Calu3 (cell line): ENCODE data around the gene NGFR. TPM values are rescaled to one million over a fixed set of nuclear protein-coding genes. Genes with fewer than 3 reads are reported as not detected.

Experiments
- BruUV-seq: library from RNA; stranded (reverse); fragments of 400-500 nt; replicated peaks from 2 replicates; lab custom pipeline; 2021; lab: Mats Ljungman, UMichigan
- CTCF ChIA-PET: fragments of 300-600 bp; sonication (Branson Sonifier 250); formaldehyde crosslinking; loops from one replicate; lab custom pipeline; 2022; ENCODE audit warnings: antibody characterized with exemption; lab: Charles Lee
- DNase-seq: peaks from one replicate; pipeline ENCODE4 v3.0.0; 2022
- H3K27ac Mint-ChIP-seq: one replicate; pipeline ENCODE4 v1.8.0; 2022; ENCODE audit warnings: mixed read lengths; ENCODE audit not compliant: unreplicated experiment
- H3K27me3 Mint-ChIP-seq: one replicate; pipeline ENCODE4 v1.8.0; 2022; ENCODE audit warnings: mixed read lengths; ENCODE audit not compliant: unreplicated experiment
- H3K36me3 Mint-ChIP-seq: one replicate; pipeline ENCODE4 v1.8.0; 2022; ENCODE audit warnings: mild to moderate bottlenecking, moderate library complexity, mixed read lengths; ENCODE audit not compliant: insufficient read depth, unreplicated experiment
- H3K4me1 Mint-ChIP-seq: one replicate; pipeline ENCODE4 v1.8.0; 2022; ENCODE audit warnings: mild to moderate bottlenecking, low read depth, mixed read lengths; ENCODE audit not compliant: unreplicated experiment
- H3K4me3 Mint-ChIP-seq: one replicate; pipeline ENCODE4 v1.8.0; 2022; ENCODE audit warnings: mild to moderate bottlenecking, low read depth, moderate library complexity, mixed read lengths; ENCODE audit not compliant: unreplicated experiment
- H3K9me3 Mint-ChIP-seq: one replicate; pipeline ENCODE4 v1.8.0; 2022; ENCODE audit warnings: low read depth, mixed read lengths; ENCODE audit not compliant: unreplicated experiment
- intact Hi-C: fragments of 100-400 bp; cut with micrococcal nuclease; formaldehyde crosslinking; loops from one replicate; pipeline ENCODE4 v1.10.0; 2022; ENCODE audit not compliant: unreplicated experiment
- total RNA-seq: library from RNA; stranded (reverse); gene quantifications from 2 replicates; pipeline ENCODE4 v1.2.3, GENCODE V29; 2022
- TF ChIP-seq, protein P1 (sequence below): fragments of 200-600 bp; IDR thresholded peaks from one replicate; pipeline ENCODE4 v1.8.0; 2022; ENCODE audit warnings: antibody characterized with exemption; ENCODE audit not compliant: unreplicated experiment

NGFR gene
- total RNA-seq, 1 experiment from 2014 or later, result 0.66 TPM

DNA sequence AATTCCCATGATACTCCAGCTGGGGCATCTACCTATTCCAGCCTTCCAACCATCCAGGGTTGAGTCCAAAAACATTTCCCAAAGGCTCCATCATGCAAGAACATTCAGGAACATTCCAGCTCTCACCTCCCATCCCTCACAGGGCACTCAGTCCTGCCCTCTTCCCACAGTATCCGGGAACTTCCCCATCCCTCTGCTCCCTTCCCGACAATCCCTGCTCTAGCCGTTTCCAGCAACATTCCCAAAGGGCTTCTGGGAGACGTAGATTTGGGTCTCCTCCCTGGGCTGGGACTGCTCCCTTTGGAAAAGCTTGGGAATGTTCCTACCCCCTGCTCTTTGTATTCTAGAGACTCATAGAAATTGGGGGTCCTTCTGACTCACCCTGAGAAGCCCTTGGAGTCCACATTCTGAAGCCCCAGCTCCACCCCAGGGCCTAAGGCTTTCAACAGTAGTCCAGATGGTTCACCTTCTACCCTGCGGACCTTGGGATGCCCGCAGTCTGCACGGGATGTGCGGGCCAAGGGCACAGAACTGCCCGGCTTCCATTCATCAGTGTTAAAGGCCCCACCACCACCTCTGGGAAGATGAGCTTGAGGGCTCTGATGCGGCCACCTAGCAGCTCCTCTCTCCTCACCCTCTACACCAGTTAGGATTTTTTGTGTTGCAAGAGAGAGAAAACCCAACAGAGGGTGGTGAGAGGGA is 25.4 kb downstream of the NGFR start:
- CTCF ChIA-PET, result no interaction called here
- no peaks in the 10 kb centered on the region for H3K9me3 Mint-ChIP-seq
- intact Hi-C loops, result no loop called here
- H3K4me1 Mint-ChIP-seq, result peaks cover 3% of the 10 kb centered on the region
- TF ChIP-seq, protein P1, sequence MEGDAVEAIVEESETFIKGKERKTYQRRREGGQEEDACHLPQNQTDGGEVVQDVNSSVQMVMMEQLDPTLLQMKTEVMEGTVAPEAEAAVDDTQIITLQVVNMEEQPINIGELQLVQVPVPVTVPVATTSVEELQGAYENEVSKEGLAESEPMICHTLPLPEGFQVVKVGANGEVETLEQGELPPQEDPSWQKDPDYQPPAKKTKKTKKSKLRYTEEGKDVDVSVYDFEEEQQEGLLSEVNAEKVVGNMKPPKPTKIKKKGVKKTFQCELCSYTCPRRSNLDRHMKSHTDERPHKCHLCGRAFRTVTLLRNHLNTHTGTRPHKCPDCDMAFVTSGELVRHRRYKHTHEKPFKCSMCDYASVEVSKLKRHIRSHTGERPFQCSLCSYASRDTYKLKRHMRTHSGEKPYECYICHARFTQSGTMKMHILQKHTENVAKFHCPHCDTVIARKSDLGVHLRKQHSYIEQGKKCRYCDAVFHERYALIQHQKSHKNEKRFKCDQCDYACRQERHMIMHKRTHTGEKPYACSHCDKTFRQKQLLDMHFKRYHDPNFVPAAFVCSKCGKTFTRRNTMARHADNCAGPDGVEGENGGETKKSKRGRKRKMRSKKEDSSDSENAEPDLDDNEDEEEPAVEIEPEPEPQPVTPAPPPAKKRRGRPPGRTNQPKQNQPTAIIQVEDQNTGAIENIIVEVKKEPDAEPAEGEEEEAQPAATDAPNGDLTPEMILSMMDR, result no peak
- H3K36me3 Mint-ChIP-seq, result no peaks in the 10 kb centered on the region
- H3K4me3 Mint-ChIP-seq, result no peak overlapping the region
- no peak for DNase-seq
- H3K27ac Mint-ChIP-seq, result no peak overlapping the region
- BruUV-seq, result no TSS peak
- H3K27me3 Mint-ChIP-seq, result peaks cover 61% of the 10 kb centered on the region

DNA sequence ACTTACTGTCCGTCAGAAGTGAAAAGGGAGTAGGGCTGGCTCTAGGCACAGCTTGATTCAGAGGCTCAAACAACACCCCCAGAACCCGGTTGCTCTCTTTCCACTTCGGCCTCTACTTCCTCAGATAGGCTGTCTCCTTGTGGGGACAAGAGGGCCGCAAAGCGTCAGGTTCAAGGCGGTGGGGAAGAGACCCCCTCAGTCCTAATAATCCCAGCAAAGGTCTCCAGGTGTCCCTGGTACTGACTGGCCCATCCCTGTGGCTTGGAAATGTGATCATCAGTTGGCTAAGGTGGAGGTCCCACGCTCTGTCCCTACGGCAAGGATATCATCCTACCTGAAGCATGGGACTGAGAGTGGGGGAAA is 26.0 kb downstream of the NGFR start:
- Mint-ChIP-seq H3K9me3 (no peaks in the 10 kb centered on the region), H3K36me3 (no peaks in the 10 kb centered on the region), H3K4me1 (no peaks in the 10 kb centered on the region), H3K27ac (no peak overlapping the region), H3K4me3 (no peak overlapping the region), H3K27me3 (peaks cover 61% of the 10 kb centered on the region)
- no peak for DNase-seq
- CTCF ChIA-PET, result interaction anchor here (0.9 kb wide), 1 partner anchor 11 kb away, joined by 3 read pairs; no protein-coding TSS in a partner anchor
- intact Hi-C loops, result no loop called here
- TF ChIP-seq, protein P1, result no peak
- no TSS peak for BruUV-seq

DNA sequence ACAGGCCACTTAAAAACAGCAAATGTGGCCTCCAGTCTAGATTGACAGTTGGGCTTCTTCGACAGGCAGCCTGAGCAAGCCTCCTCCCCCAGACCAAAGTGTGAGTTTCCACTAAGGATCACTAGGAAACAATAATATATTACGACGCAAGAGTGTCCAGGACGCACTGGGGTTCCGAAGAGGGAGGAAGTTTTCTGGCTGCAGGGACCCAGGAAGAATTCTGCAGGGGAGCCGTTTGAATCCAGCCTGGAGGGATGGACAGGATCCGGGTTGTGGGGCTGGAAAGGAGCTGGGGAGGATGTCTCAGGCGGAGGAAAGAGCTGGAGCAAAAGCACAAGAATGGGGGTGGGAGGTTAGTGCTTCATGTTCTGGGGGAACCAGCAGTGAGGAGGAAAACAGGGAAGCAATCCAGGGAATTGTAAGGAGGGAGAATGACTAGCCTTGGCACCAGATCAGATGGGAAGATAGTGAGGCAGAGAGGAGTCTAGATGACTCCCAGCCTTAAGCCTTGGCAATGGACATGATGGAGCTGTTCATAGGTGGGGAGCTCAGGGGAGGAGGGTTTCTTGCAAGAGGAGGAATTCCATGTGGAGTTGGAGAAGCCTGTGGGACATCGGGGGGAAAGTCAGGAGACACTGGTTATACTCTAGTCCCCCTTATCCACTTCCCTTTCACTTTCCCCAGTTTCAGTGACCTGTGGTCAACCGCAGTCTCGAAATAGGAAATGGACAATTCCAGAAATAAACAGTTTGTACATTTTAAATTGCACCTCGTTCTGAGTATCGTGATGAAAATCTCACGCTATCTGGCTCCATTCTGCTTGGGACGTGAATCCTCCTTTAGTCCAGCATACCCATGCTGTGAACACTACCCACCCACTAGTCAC is 26.6 kb downstream of the NGFR start:
- BruUV-seq, result no TSS peak
- H3K27me3 Mint-ChIP-seq, result peaks cover 61% of the 10 kb centered on the region
- TF ChIP-seq, protein P1, result no peak
- H3K9me3 Mint-ChIP-seq, result no peaks in the 10 kb centered on the region
- DNase-seq, result no peak
- CTCF ChIA-PET, result interaction anchor here (0.9 kb wide), 1 partner anchor 11 kb away, joined by 3 read pairs; no protein-coding TSS in a partner anchor
- no peak overlapping the region for H3K27ac Mint-ChIP-seq
- intact Hi-C loops, result no loop called here
- no peak overlapping the region for H3K4me3 Mint-ChIP-seq
- H3K4me1 Mint-ChIP-seq, result no peaks in the 10 kb centered on the region
- H3K36me3 Mint-ChIP-seq, result no peaks in the 10 kb centered on the region

DNA sequence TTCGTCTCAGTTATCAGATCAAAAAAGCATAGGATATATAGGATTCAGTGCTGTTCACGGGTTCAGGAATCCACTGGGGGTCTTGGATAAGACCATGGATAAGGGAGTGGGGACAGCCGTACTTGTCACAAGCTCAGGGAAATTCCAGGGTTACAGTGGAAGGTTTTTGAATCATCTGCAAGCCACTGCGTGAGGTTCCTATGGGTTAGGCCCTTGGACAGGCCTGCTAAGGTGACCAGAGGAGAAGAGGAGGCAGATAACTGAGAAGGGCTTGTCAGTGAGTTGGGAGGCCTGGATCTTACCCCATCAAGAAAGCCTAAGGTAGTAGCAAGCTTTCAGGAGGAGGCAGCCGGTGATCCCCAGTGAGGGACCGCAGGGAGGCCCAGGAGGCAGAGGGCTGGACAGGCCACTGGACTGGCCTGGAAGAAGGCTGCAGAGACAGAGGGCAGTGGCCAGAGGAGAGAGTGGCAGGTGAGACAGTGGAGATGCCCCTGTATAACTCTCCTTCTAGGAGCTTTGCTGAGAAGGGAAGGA is 27.3 kb downstream of the NGFR start:
- TF ChIP-seq, protein P1, result no peak
- no TSS peak for BruUV-seq
- Mint-ChIP-seq H3K9me3 (no peaks in the 10 kb centered on the region), H3K36me3 (no peaks in the 10 kb centered on the region), H3K4me1 (no peaks in the 10 kb centered on the region), H3K4me3 (no peak overlapping the region), H3K27ac (no peak overlapping the region), H3K27me3 (peaks cover 68% of the 10 kb centered on the region)
- no peak for DNase-seq
- intact Hi-C loops, result no loop called here
- CTCF ChIA-PET, result interaction anchor here (0.7 to 1.8 kb wide), 2 partner anchors 11 to 49 kb away, joined by 3 to 4 read pairs; no protein-coding TSS in a partner anchor
